Left ventricle myocardium inferior (tissue), 1 donor: ENCODE measurements around the gene IFNA6. TPM values are rescaled to one million over a fixed set of nuclear protein-coding genes. Genes with fewer than 3 reads are reported as not detected.
"Not testable (repeated sequence)": the region's sequence is repeated elsewhere in the genome, so short reads cannot be mapped to it uniquely, and the experiment has no call there.

Source experiments
- DNase-seq: peaks from one replicate; pipeline ENCODE4 v3.0.0-alpha.2; 2020
- H3K27ac ChIP-seq: fragments of 200-600 bp; replicated peaks from 2 replicates; pipeline ENCODE4 v1.8.0; 2021
- H3K27me3 ChIP-seq: fragments of 200-600 bp; 2 replicates; pipeline ENCODE4 v1.8.0; 2021; ENCODE audit warnings: low read depth
- H3K36me3 ChIP-seq: fragments of 200-600 bp; 2 replicates; pipeline ENCODE4 v1.8.0; 2021
- H3K4me1 ChIP-seq: fragments of 200-600 bp; 2 replicates; pipeline ENCODE4 v1.8.0; 2021
- H3K4me3 ChIP-seq: fragments of 200-600 bp; 2 replicates; pipeline ENCODE4 v1.8.0; 2021; ENCODE audit warnings: mild to moderate bottlenecking, moderate library complexity
- H3K9me3 ChIP-seq: fragments of 200-600 bp; replicated peaks from 2 replicates; pipeline ENCODE4 v1.8.0; 2021
- CTCF ChIP-seq: fragments of 200-600 bp; IDR thresholded peaks from 2 replicates; pipeline ENCODE4 v1.8.0; 2021; ENCODE audit warnings: antibody characterized with exemption, mild to moderate bottlenecking, borderline replicate concordance
- intact Hi-C: fragments of 100-400 bp; cut with micrococcal nuclease; formaldehyde crosslinking; loops from one replicate; pipeline ENCODE4 v1.11.0; 2022
- total RNA-seq: library from RNA; stranded (reverse); fragmentation: NEBNext Ultra II Directional; extraction: Animal tissue kit (Norgen Biotek cat#: 25700); gene quantifications from one replicate; pipeline ENCODE4 v1.2.1, GENCODE V29; 2021
- donor health status: DM: no; HTN: yes; CAD: no; lungs with severe emphysema.

IFNA6 gene
- total RNA-seq, 1 donor from 2014 or later = not detected

GRCh38 chr9:21385131-21385670, 34.5 kb upstream of the IFNA6 start, which contains the start of gene IFNA2:
TSS of gene IFNA2 (minus strand) at chr9:21385398. CDS start at chr9:21385329, 69 bp downstream.
- no peak for TF ChIP-seq CTCF
- intact Hi-C loops = no loop called here
- Histone ChIP-seq H3K27me3 (peaks cover 84% of the 10 kb centered on the region), H3K9me3 (no peaks in the 10 kb centered on the region), H3K4me1 (no peaks in the 10 kb centered on the region), H3K36me3 (no peaks in the 10 kb centered on the region), H3K27ac (no peak within 1 kb of the TSS), H3K4me3 (no peak within 1 kb of the TSS)
- DNase-seq = no peak

- no peak overlapping the region for H3K4me3 ChIP-seq
- intact Hi-C loops = no loop called here
- TF ChIP-seq CTCF = no peak
- H3K9me3 ChIP-seq = no peaks in the 10 kb centered on the region
- no peaks in the 10 kb centered on the region for H3K4me1 ChIP-seq
- H3K36me3 ChIP-seq = no peaks in the 10 kb centered on the region
- no peak for DNase-seq
- H3K27ac ChIP-seq = no peak overlapping the region
- H3K27me3 ChIP-seq = peaks cover 80% of the 10 kb centered on the region
These were observed 32.9 kb upstream of the IFNA6 start for GRCh38 chr9:21383627-21384026.

GRCh38 chr9:21381448-21382339, 31.0 kb upstream of the IFNA6 start:
- H3K4me3 ChIP-seq = peak overlapping the region; percentile 8
- intact Hi-C loops = no loop called here

GRCh38 chr9:21371467-21371866, 20.8 kb upstream of the IFNA6 start:
- intact Hi-C loops, H3K4me1 ChIP-seq, H3K36me3 ChIP-seq, DNase-seq, H3K4me3 ChIP-seq, H3K9me3 ChIP-seq, H3K27ac ChIP-seq: not testable (repeated sequence)
- peaks cover 20% of the 10 kb centered on the region for H3K27me3 ChIP-seq

More at GRCh38 chr9:21381448-21382339, 31.0 kb upstream of the IFNA6 start:
- Histone ChIP-seq H3K9me3 (no peaks in the 10 kb centered on the region), H3K4me1 (no peaks in the 10 kb centered on the region), H3K27ac (no peak overlapping the region), H3K36me3 (no peaks in the 10 kb centered on the region), H3K27me3 (peaks cover 72% of the 10 kb centered on the region)
- TF ChIP-seq CTCF = no peak
- no peak for DNase-seq

- TF ChIP-seq CTCF = no peak
- no peak within 1 kb of the TSS for H3K4me3 ChIP-seq
- DNase-seq = no peak
- H3K36me3 ChIP-seq = no peaks in the 10 kb centered on the region
- H3K27me3 ChIP-seq = peaks cover 35% of the 10 kb centered on the region
- no peak within 1 kb of the TSS for H3K27ac ChIP-seq
- no peaks in the 10 kb centered on the region for H3K9me3 ChIP-seq
- intact Hi-C loops = no loop called here
- no peaks in the 10 kb centered on the region for H3K4me1 ChIP-seq
These were observed 17.3 kb upstream of the IFNA6 start, which contains the start of gene IFNA13 for GRCh38 chr9:21367957-21368356. TSS of gene IFNA13 (minus strand) at chr9:21368057. CDS start at chr9:21368010, 47 bp downstream.

GRCh38 chr9:21367169-21367568, 16.5 kb upstream of the IFNA6 start:
- intact Hi-C loops, H3K36me3 ChIP-seq, DNase-seq, H3K4me3 ChIP-seq, H3K4me1 ChIP-seq, H3K9me3 ChIP-seq, H3K27ac ChIP-seq: not testable (repeated sequence)
- peaks cover 41% of the 10 kb centered on the region for H3K27me3 ChIP-seq
